ENCODE measurements around the gene EEF2. TPM values are rescaled to one million over a fixed set of nuclear protein-coding genes. Genes with fewer than 3 reads are reported as not detected.

The EEF2 gene
- total and polyA plus RNA-seq, 5 donors = 1,037 to 2,630 (median 2,120) TPM

DNA sequence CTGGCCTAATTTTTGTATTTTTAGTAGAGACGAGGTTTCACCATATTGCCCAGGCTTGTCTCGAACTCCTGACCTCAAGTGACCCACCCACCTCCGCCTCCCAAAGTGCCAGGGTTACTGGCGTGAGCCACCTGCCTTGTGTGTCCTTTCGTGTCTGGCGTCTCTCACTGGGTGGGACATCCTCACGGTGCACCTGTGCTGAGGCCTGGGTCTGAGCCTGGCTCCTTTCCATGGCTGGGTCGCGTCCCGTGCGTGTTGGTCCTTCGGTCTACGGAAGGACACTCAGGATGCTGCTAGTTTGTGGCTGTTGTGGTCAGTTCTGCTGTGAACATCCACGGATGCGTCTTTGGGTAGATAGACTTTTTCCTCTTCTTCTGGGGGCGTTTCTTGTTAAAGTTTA is 41.9 kb upstream of the EEF2 start:
- 94% methylated on average over 16 of the region's 16 CpGs for WGBS

DNA sequence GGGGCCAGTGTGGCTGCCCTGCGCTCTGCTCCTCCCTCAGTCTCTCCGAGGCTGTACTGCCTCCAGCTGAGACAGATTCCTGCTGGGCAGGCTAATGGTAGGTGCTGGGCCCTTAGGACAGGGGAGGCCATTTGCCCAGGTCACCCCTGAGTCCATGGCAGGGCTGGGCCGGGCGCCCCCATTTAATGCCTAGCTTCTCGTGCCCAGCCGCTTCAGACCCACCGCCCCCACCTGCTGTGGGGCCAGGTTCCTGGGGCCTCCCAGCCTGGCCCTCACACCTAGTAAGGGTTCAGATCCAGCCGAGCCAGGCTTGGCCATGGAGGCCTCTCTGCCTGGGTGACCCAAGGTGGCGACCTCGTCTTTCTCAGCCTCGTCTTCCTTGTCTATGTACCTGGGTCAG is 40.1 kb upstream of the EEF2 start:
- intact Hi-C loops (cut with DNase I) = no loop called here
- Histone ChIP-seq H3K27ac (ENCODE audit: low read length) (no peak overlapping the region), H3K4me3 (ENCODE audit: low read length) (no peak overlapping the region), H3K4me1 (ENCODE audit: control insufficient read depth, insufficient read depth, low read length) (no peaks in the 10 kb centered on the region), H3K9me3 (ENCODE audit: control insufficient read depth, low read length) (no peaks in the 10 kb centered on the region), H3K27me3 (ENCODE audit: control insufficient read depth, insufficient read depth) (no peaks in the 10 kb centered on the region)
- WGBS = 73% methylated on average over 11 of the region's 11 CpGs
- DNase-seq (no peak), ATAC-seq (peak in 1 of 2 donors; percentile 11)

More for the DNA sequence above, 41.9 kb upstream of the EEF2 start:
- Histone ChIP-seq H3K27ac (ENCODE audit: low read length) (no peak overlapping the region), H3K4me1 (ENCODE audit: control insufficient read depth, insufficient read depth, low read length) (no peaks in the 10 kb centered on the region), H3K4me3 (ENCODE audit: low read length) (no peak overlapping the region), H3K27me3 (ENCODE audit: control insufficient read depth, insufficient read depth) (no peaks in the 10 kb centered on the region), H3K9me3 (ENCODE audit: control insufficient read depth, low read length) (no peaks in the 10 kb centered on the region)
- DNase-seq (peak in 1 of 3 donors; percentile 48), ATAC-seq (no peak)
- intact Hi-C loops (cut with DNase I) = no loop called here

DNA sequence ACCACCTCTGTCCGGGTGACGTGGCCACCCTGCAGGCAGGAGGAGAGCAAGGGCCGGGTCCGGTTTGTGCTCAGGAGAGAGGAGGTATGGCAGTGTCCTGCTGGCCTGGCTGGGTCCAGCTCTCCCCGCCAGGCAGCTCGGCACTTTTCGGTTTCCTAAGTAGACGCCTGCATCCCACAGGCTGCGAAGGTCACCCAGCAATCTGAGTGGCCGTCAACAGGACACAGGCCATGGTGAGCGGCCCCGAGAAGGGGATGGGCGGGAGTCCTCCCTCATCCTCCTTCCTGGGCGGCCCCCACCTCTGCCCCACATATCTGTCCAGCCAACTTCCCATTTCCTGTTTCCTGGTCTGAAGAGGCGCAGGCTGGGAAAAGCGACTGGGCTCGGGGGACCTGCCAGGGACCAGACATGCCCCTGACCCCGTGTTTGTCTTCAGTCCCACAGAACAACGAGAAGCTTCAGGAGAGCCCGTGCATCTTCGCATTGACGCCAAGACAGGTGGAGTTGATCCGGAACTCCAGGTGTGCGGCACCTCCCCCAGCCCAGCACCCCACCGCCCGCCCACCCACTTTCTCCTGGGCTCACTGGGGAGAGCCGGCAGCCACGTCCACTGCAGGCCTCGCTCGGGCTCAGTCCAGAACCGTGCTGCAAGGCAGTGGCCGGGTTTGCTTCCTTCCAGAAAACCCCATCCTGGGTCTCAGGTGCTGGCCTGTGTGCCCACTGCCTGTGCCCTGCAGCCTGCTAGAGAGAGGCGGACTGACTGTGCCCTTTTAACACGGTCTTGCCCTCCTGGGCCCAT is 38.5 kb upstream of the EEF2 start:
- no peaks in the 10 kb centered on the region for H3K4me1 ChIP-seq (ENCODE audit: control insufficient read depth, insufficient read depth, low read length)
- intact Hi-C loops (cut with DNase I) = no loop called here
- 72% methylated on average over 34 of the region's 34 CpGs for WGBS
- no peaks in the 10 kb centered on the region for H3K9me3 ChIP-seq (ENCODE audit: control insufficient read depth, low read length)
- no peak overlapping the region for H3K4me3 ChIP-seq (ENCODE audit: low read length)
- DNase-seq (peak in 1 of 3 donors; percentile 76), ATAC-seq (peak; percentile 17 to 63)
- no peak overlapping the region for H3K27ac ChIP-seq (ENCODE audit: low read length)
- H3K27me3 ChIP-seq (ENCODE audit: control insufficient read depth, insufficient read depth) = no peaks in the 10 kb centered on the region

DNA sequence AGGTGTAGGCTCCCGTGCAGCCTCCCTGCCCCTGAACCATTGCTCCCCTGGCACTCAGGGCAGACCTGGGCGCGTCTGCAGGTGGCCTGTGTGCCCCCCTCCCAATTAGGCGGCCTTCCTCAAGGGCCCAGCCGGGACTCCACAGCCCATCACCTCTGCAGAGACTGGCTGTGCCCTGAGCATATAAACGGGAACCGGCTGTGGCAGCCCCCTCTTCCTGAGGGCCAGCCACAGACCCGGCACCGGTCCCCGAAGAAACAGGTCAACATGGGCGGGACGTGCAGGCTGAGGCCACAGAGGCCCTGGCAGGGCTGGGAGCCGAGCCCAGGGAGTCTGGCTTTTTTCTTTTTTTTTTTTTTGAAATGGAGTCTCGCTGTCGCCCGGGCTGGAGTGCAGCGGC is 34.3 kb upstream of the EEF2 start:
- Histone ChIP-seq H3K27me3 (ENCODE audit: control insufficient read depth, insufficient read depth) (no peaks in the 10 kb centered on the region), H3K4me1 (ENCODE audit: control insufficient read depth, insufficient read depth, low read length) (no peaks in the 10 kb centered on the region), H3K4me3 (ENCODE audit: low read length) (no peak overlapping the region), H3K9me3 (ENCODE audit: control insufficient read depth, low read length) (no peaks in the 10 kb centered on the region), H3K27ac (ENCODE audit: low read length) (no peak overlapping the region)
- intact Hi-C loops (cut with DNase I) = no loop called here
- DNase-seq = no peak
- 72% methylated on average over 17 of the region's 17 CpGs for WGBS
- ATAC-seq = no peak

DNA sequence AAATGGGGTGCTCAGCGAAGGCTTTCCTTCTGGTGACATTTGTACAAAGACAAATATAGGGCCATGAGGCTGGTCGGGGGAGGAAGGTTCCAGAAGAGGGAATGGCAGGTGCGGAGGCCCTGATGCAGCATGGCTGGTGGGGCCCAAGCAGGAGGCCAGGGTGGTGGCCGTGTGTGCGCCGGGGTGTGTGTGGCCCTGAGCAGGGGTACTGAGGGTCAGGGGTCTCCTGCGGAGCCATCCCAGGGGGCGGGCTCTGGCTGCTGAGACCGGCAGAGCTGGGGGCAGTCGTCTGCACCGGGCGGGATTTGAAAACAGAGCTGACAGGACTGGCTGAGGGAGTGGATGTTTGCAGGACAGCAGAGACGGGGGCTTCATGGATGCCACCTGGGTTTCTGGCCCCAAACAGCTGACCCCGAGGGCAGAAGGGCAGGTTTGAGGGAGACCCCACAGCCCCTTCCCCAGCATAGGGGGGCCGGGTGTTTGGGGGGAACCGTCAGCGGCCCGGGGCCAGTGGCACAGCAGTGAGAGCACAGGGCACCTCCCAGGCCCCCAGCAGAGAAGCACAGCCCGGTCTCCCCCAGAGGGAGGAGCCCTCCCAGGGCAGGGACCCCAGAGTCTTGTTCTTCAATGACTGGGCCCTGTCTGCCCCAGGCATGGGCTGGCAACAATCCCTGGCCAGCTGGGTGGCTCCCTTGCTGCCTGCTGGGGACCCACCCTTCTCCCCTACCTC is 33.7 kb upstream of the EEF2 start:
- 91% methylated on average over 19 of the region's 19 CpGs for WGBS
- no peaks in the 10 kb centered on the region for H3K27me3 ChIP-seq (ENCODE audit: control insufficient read depth, insufficient read depth)
- no peak for DNase-seq
- intact Hi-C loops (cut with DNase I) = no loop called here
- H3K9me3 ChIP-seq (ENCODE audit: control insufficient read depth, low read length) = no peaks in the 10 kb centered on the region
- no peak overlapping the region for H3K4me3 ChIP-seq (ENCODE audit: low read length)
- H3K4me1 ChIP-seq (ENCODE audit: control insufficient read depth, insufficient read depth, low read length) = no peaks in the 10 kb centered on the region
- H3K27ac ChIP-seq (ENCODE audit: low read length) = no peak overlapping the region
- ATAC-seq = no peak

DNA sequence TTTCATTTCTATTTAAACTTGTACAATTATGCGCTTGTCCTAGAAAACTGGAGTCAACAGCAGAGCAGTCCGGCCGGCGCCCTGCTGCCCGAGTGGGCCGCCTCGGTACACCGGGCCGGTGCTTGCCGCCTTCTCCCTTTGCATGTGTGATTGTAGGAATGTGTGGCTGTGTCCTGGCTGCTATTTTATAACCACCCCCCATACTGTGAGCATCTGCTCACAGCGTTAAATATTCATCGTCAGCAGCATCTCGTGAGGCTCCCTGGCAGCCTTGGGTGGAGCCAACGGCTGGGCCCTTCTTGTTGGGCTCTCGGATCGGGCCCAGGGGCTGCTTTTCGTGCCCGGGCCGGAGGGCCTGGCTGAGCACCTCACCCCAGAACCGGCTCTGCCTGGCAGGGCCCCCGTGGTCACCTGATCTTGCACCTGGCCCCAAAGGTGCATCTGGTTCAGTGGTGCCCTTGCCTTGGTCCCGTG is 32.9 kb upstream of the EEF2 start:
- WGBS = 88% methylated on average over 22 of the region's 22 CpGs
- Histone ChIP-seq H3K4me1 (ENCODE audit: control insufficient read depth, insufficient read depth, low read length) (no peaks in the 10 kb centered on the region), H3K27ac (ENCODE audit: low read length) (no peak overlapping the region), H3K9me3 (ENCODE audit: control insufficient read depth, low read length) (no peaks in the 10 kb centered on the region), H3K27me3 (ENCODE audit: control insufficient read depth, insufficient read depth) (no peaks in the 10 kb centered on the region), H3K4me3 (ENCODE audit: low read length) (no peak overlapping the region)
- ATAC-seq (no peak), DNase-seq (no peak)
- intact Hi-C loops (cut with DNase I) = no loop called here

DNA sequence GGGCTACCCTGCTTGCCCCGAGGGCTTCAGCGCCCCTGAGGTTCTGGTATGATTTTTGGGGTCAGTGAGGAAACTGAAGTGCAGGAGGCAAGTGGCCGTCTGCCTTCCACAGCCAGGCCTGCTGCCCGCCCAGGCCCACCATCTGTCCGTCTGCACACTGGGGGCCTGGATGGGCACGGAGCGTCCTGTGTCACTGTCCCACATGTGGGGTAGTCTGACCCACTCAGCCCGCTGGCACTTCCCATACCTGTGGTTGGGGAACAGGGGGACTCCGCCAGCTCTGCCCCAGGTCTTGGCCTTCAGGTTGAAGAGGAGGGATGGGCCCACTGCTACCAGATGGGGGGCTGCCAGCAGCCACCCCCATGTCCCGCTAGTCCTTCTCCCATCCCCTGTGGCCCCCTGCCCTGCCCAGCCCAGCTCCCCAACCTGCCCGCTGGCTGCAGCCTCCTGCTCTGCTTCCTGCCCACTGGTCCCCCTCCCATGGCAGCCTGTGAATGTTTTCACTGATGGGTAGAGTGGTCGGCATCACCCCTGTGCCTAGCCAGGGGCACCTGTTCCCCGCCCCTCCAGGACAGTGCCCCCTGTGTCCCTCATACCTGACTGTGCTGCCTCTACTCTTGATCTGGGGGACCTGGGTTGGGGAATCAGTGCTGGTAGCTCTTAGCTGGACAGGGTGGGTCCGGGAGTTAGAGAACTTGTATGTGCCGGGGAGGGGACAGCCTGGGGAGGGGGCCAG is 31.8 kb upstream of the EEF2 start:
- DNase-seq = no peak
- H3K27ac ChIP-seq (ENCODE audit: low read length) = no peak overlapping the region
- ATAC-seq = no peak

DNA sequence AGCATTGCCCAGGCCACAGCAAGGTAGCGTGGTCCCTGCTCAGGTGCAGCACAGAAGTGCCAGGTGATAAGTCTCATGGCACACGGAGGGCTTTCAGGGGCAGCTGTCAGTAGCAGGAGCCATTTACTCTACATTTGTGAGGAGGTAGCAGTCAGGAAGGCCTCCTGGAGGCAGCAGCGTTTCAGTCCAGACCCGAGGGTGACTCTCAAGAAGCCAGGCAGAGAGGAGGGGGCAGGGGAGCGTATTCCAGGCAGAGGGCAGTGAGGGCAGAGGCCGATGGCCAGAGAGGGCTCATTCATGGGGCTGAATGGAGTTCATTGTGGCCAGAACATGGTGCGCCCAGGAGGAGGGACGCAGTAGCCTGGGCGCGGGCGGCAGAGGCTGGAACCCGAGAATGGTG is 31.2 kb upstream of the EEF2 start:
- Histone ChIP-seq H3K4me1 (ENCODE audit: control insufficient read depth, insufficient read depth, low read length) (no peaks in the 10 kb centered on the region), H3K9me3 (ENCODE audit: control insufficient read depth, low read length) (no peaks in the 10 kb centered on the region), H3K27ac (ENCODE audit: low read length) (no peak overlapping the region), H3K27me3 (ENCODE audit: control insufficient read depth, insufficient read depth) (no peaks in the 10 kb centered on the region), H3K4me3 (ENCODE audit: low read length) (no peak overlapping the region)
- ATAC-seq = no peak
- 87% methylated on average over 12 of the region's 12 CpGs for WGBS
- DNase-seq = no peak
- intact Hi-C loops (cut with DNase I) = no loop called here

More for the DNA sequence above, 31.8 kb upstream of the EEF2 start:
- Histone ChIP-seq H3K9me3 (ENCODE audit: control insufficient read depth, low read length) (no peaks in the 10 kb centered on the region), H3K27me3 (ENCODE audit: control insufficient read depth, insufficient read depth) (no peaks in the 10 kb centered on the region), H3K4me3 (ENCODE audit: low read length) (no peak overlapping the region), H3K4me1 (ENCODE audit: control insufficient read depth, insufficient read depth, low read length) (no peaks in the 10 kb centered on the region)
- WGBS = 91% methylated on average over 15 of the region's 15 CpGs
- intact Hi-C loops (cut with DNase I) = no loop called here

DNA sequence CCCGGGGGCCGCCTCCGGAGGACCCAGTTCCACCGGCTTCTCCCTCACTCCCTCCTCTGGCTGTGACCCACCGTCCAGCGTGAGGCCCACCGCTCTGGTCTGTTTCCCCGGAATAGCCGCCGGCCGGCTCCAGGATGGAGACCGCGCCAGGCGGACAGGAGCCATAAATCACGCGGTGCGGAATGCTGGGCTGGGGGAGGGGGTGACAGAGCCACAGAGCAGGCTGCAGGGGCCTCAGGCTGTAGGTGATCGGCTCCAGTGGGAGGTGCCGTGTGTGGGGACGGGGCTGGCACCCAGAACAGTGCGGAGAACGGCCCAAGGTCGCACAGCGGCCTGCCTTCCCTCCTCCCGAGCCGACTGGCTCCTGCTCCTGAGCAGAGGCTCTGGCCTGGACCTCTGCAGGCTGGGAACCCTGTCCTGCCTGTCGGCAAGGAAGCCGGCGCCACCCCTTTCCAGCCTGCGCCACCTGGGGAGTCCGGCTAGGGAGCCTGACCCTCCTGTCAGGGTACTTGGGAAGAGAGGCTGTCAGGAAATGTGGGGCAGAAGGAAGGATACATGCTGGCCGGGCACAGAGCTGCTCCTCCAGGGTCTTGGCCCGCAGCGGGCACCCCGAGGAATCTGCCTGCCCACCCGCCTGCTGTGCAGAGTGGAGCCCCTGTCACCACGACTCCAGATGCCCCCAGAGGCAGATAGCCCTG is 30.6 kb upstream of the EEF2 start:
- peak; percentile 6 to 28 for ATAC-seq
- intact Hi-C loops (cut with DNase I) = no loop called here
- DNase-seq = no peak
- peak overlapping the region; percentile 3 for H3K27ac ChIP-seq (ENCODE audit: low read length)
- no peaks in the 10 kb centered on the region for H3K9me3 ChIP-seq (ENCODE audit: control insufficient read depth, low read length)
- 78% methylated on average over 37 of the region's 37 CpGs for WGBS
- H3K4me3 ChIP-seq (ENCODE audit: low read length) = no peak overlapping the region
- H3K27me3 ChIP-seq (ENCODE audit: control insufficient read depth, insufficient read depth) = no peaks in the 10 kb centered on the region
- peaks cover 2% of the 10 kb centered on the region for H3K4me1 ChIP-seq (ENCODE audit: control insufficient read depth, insufficient read depth, low read length)

DNA sequence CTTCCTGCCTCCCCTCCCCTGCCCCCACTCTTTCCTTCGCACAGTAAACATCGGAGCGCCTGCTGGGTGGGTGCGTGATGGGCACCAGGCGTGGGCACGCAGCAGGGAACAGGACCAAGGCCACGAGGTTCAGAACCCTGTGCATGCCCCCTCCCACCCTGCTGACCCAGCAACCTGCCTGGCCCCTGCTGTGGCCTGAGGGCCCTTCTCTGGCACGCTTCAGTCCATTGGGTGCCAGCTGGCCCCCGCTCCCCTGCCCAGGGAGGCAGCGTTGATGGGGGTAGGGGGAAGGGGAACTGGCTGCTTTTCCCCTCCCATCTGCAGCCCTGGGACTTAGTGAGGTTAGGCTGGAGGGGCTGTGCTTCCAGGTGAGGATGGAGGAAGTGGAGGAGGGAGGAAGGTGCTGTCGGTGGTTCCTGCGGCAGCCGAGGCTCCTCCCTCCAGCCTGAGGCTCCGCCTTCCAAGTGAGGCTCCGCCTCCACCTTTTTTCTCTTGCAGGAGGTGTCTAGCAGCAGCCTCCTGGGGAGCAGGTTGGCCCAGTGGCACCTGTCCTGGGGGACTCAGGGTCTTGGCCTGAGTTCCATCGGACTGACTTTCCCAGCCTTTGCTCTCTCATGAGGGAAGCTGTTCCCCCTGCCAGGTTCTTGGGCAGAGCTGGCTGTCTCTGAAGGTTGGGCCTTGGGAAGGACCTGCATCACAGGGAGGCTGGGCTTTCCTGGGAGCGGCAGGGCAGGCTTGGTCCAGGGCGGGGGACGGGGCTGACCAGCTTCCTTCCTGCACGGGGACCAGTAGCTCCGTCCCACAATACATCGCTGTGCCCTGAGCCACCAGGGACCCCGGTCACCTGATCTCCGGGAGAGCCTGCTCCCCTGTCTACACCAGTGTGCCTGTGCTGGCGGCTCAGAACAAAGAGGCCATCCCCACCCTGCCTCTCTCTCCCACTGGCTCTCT is 29.6 kb upstream of the EEF2 start:
- DNase-seq (peak; percentile 46 to 80 (median 66)), ATAC-seq (peak; percentile 24 to 61)
- H3K4me1 ChIP-seq (ENCODE audit: control insufficient read depth, insufficient read depth, low read length) = peaks cover 2% of the 10 kb centered on the region
- H3K4me3 ChIP-seq (ENCODE audit: low read length) = no peak overlapping the region
- intact Hi-C loops (cut with DNase I) = no loop called here
- H3K27me3 ChIP-seq (ENCODE audit: control insufficient read depth, insufficient read depth) = no peaks in the 10 kb centered on the region
- 70% methylated on average over 25 of the region's 25 CpGs for WGBS
- peak overlapping the region; percentile 14 for H3K27ac ChIP-seq (ENCODE audit: low read length)
- H3K9me3 ChIP-seq (ENCODE audit: control insufficient read depth, low read length) = no peaks in the 10 kb centered on the region
